Cardiac fibroblast (primary cell): Measurements from ENCODE around the gene ARID3A.

Experiments used
- DNase-seq, 2 donors: peaks; one replicate each; pipeline versions ENCODE4 v3.0.0 to v3.0.0-alpha.2; 2010; ENCODE audit warnings: low read depth in 2 of 2
- H3K4me3 ChIP-seq, 2 donors: replicated peaks in 1 of 2; 1 replicate in 1 of 2; 2 replicates in 1 of 2; pipeline ENCODE4 v1.5.1; 2011; ENCODE audit warnings: low read depth in 2 of 2, low read length in 2 of 2, mild to moderate bottlenecking in 2 of 2, moderate library complexity in 1 of 2
- CTCF ChIP-seq: IDR thresholded peaks from one replicate; pipeline ENCODE4 v1.5.1; 2011; ENCODE audit warnings: low read depth, mild to moderate bottlenecking, low read length, inconsistent platforms

The ARID3A gene

GRCh38 chr19:1016647-1017114 is 90.8 kb downstream of the ARID3A start:
- TF ChIP-seq CTCF = no peak
- peak; percentile 49 to 83 for DNase-seq
- H3K4me3 ChIP-seq = peak overlapping the region in 1 of 2 donors; percentile 10

- H3K4me3 ChIP-seq = peak overlapping the region; percentile 3 to 10
- TF ChIP-seq CTCF = no peak
Observed at GRCh38 chr19:1017115-1017905, 91.5 kb downstream of the ARID3A start.

DNA sequence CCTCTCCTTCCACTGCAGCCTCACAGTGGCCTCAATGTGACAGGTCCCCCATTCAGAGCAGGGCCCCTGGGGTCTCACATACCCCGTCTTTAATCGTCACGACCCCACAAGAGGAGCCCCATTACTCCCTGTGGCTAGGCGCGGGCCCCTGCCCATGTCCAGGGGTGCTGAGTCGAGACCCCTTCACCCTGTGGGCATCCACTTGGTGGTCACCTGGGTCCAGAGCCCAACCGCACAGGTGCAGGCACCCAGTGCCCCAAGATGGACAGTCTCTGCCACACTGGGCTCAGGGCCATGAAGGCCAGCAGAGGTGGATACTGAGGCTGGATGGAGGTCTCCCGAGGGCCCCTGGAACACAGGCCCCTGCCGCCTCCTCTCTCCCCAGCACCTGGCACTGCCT is 92.1 kb downstream of the ARID3A start:
- no peak for TF ChIP-seq CTCF
- H3K4me3 ChIP-seq = no peak overlapping the region
- DNase-seq = no peak

More at GRCh38 chr19:1017115-1017905, 91.5 kb downstream of the ARID3A start:
- DNase-seq = no peak

DNA sequence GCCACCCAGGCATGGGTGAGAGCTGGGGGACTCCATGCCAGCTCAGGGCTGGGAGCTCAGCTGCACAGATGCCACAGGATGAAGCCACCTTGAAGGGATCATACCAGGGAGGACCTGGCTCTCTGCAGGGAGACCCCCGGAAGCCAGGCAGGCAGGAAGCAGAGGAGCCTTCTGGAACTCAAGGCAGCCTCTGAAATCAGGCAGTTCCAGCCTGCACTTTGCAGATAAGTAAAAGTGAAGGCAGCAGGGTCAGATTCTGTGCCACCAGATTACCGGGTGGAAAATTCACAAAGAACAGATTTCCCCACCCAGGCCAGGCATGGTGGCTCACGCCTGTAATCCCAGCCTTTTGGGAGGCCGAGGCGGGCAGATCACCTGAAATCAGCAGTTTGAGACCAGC is 92.6 kb downstream of the ARID3A start:
- DNase-seq = no peak
- no peak overlapping the region for H3K4me3 ChIP-seq
- no peak for TF ChIP-seq CTCF

GRCh38 chr19:1018932-1019615 is 93.2 kb downstream of the ARID3A start:
- TF ChIP-seq CTCF = no peak
- no peak for DNase-seq
- peak overlapping the region; percentile 95 to 96 for H3K4me3 ChIP-seq

- no peak for TF ChIP-seq CTCF
- H3K4me3 ChIP-seq = peak overlapping the region; percentile 95 to 96
- no peak for DNase-seq
Observed at GRCh38 chr19:1019616-1019961, 93.8 kb downstream of the ARID3A start.
